CD4-positive, alpha-beta T cell treated with Interleukin-4 for 1 hour (primary cell): ENCODE measurements around the gene NXPH4.

ENCODE experiments used
- DNase-seq, 2 donors: peaks; one replicate each; pipeline ENCODE4 v3.0.0-alpha.2; 2020 to 2022

The NXPH4 gene

DNA sequence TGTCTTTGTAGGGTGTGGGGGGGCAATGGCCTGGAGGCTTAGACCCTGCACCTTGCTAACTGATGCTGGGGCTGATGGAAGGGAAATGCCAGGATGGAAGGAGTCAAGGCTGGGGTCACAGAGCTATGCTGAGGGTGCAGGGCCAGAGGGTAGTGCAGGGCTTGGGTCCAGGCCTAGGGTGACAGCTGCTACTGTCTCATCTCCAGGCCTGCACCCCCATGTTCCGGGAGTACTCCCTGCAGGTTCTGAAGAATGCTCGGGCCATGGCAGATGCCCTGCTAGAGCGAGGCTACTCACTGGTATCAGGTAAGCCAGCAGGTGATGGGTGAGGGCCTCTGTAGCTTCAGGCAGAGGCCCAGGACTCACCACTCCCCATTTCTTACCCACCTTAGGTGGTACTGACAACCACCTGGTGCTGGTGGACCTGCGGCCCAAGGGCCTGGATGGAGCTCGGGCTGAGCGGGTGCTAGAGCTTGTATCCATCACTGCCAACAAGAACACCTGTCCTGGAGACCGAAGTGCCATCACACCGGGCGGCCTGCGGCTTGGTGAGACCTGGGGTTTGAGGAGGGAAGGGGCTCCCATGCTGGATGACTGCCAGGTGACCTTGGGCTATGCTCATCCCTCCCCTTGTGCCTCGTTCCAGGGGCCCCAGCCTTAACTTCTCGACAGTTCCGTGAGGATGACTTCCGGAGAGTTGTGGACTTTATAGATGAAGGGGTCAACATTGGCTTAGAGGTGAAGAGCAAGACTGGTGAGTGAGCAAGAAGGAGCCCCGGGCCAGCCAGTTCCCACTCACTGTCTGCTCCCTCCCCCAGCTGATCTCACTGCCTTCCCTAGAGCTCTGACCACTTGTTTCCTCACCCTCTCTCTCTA is 17.0 kb downstream of the NXPH4 start:
- no peak for DNase-seq

DNA sequence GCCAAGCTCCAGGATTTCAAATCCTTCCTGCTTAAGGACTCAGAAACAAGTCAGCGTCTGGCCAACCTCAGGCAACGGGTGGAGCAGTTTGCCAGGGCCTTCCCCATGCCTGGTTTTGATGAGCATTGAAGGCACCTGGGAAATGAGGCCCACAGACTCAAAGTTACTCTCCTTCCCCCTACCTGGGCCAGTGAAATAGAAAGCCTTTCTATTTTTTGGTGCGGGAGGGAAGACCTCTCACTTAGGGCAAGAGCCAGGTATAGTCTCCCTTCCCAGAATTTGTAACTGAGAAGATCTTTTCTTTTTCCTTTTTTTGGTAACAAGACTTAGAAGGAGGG is 17.6 kb downstream of the NXPH4 start:
- DNase-seq = no peak

DNA sequence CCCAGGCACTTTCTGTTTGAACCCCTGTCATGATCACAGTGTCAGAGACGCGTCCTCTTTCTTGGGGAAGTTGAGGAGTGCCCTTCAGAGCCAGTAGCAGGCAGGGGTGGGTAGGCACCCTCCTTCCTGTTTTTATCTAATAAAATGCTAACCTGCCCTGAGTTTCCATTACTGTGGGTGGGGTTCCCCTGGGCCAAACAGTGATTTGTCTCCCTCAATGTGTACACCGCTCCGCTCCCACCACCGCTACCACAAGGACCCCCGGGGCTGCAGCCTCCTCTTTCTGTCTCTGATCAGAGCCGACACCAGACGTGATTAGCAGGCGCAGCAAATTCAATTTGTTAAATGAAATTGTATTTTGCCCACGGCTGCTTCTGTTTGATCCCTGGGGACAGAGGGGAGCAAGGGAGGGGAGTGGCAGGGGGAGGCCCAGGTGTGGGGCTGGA is 18.0 kb downstream of the NXPH4 start:
- DNase-seq = peak in 1 of 2 donors; percentile 49

DNA sequence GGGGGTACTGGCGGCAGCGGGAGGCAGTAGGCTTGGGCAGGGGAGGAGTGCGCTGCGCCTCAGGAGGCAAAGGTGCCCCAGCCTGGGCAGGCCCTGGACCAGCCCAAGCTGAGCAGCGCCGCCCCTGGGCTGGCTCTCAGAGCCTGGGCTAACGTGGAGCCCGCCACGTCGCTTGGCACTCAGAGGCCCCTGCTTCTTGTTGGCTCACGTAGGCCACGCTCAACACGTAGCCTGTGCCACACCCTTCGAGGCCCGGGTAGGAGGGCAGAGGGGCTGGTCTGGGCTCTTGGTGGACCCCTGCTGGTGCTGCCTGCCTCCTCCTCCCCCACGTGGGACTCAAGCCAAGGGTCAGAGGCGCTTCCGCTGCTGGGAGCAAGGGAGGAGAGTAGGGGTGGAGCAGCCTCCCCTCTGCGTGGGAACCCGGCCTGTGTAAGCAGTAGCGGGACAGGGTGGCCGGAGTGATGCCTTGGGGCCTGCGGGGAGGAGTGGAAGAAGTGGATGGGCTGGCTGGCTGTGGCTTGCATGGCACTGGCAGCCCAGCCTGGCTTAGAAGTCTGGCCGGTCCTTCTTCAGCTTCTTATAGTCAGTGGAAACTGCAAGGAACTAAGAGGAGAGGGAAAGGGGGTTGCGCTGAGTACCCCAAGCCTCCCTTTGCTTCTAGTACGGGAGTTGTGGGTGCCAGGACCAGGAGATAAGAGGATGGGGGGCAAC is 18.6 kb downstream of the NXPH4 start:
- peak in 1 of 2 donors; percentile 31 for DNase-seq

DNA sequence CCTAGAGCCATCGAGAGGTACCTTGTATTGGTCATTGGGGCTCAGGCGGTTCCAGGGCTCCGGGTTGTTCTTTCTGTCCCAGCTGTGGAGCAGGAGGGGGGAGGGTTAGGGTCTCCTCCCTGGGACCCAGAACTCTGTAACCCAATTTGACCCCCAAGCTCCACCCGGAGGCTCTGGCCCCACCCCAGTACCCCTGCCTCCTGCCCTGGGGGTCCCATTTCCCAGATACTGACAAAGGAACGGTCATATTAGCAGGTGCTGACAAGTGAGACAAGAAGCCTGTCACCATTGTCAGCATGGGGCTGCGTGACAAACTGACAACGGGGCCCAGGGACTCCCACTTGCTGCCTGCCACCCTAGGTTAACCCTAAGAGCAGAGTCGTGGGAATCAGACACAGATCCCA is 19.1 kb downstream of the NXPH4 start:
- no peak for DNase-seq

DNA sequence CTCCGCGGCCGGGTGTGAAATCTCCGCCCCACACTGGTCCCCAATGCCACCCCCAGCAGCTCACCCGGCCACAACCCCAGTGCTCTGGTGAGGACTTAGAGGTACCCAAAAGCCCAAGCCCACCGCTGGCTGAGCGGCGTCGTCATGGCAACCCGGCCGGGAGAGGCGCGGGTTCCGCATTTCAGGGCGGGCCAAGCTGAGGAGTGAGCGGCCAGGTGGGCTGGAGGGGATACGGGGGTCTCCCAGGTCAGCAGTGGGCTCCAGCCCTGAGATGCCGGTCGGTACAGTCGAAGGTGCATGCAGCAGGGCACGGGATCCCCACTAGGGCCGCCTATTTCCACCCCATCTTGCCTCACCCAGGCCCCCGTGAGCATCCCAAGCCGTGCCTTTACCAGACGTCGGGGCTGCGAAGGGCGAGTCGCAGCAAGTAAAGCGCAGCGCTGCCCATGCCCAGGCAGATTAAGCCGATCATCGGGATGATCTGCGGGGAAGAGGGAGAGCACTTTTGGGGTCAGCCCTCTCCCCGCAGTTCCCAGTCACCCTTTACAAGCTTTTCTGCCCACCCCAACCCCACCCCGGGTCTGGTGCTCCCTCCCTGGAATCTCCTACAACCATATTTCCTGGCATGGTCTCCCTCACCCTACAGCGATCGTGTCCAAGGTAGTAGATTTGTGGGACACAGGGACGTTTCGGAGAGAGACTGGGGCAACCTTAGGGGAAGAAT is 19.8 kb downstream of the NXPH4 start:
- peak in 1 of 2 donors; percentile 34 for DNase-seq

DNA sequence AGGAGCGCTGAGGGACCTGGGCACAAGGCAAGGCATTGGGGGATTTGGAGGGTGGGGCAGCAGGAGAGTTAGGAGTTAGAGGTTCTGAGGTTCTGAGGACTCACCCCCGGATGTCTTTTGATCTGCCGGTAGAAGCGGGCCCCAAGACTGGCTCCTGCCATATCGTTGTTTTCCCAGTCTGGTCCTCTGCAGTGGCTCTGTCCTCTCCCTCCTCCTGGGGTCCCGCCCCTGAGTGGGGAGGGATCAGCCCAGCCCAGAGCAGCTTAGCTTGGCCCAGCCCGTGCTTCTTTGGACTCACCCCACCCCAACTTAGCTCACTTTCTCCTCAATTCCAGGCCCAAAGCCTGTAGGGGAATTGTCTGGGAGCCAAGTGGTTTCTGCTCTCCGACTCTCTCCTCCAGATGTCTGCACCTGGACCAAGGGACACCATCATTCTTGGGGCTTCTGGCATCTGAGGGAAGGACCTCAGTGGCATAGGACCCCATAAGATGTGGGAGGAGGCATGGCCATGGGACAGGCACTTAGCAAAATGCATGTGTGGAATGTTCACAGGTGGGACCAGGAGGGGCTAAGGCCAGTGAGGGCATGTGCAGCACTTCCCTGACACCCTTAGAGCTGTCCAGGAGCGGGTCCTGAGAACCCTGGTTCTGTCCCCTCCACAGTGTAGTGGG is 20.5 kb downstream of the NXPH4 start:
- DNase-seq = no peak

DNA sequence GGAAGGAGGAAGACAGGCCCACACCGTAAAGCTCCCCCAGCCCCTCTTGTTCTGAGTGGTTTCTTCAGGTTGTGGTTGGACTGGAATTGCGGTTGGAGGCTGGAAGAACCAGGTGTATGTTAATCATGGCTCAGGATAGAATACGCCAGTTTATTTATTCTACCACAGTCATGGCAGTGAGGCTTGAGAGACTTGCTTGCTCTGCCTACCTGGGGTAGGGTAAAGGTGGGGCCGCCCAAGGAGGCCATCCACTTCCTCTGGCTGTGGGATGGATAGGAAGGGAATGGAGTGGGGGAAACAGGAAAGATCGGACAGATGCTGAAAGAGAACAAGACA is 21.0 kb downstream of the NXPH4 start:
- DNase-seq = no peak

DNA sequence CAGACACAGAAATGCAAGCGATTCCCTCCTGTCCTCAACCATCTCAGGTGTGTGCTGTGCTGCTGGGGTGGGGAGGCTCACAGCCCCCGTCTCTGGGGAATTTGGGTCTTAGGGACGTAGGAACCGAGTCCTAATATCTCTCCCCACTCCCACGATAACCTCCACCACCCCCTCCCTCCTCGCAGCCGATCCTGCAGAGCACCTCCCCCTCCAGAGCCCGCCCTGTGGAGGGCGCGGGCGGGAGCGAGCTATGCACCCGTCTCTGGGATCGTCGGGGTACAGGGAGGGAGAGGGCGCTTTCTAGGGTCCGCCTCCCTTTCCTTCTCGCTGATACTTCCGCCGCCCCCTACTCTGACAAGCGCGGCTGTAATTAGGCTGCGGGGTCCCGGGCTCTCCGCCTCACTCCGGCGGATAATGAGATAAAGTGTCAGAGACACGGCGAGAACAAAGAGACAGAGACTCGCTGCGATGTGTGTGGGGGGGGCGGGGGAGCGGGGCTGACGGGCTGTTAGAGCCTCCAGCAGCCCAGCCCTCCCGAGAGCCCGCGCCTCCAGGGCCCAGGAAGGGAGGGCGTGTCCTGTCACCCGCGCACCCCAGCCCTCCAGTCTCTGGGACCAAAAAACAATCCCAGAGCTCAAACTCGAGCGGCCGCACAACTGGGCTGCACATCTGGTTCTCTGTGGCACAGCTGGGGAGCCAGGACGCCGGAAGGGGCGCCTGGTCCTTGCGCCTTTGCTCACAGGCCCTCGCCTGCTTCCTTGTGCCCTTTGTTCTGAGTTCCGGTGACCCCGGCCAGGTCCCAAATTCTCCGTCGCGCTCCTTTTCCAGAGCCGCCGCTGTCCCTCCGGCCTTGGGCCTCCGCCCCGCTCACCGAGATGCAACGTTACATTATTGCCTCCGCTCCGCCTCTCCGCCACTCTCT is 21.6 kb downstream of the NXPH4 start:
- DNase-seq = no peak

DNA sequence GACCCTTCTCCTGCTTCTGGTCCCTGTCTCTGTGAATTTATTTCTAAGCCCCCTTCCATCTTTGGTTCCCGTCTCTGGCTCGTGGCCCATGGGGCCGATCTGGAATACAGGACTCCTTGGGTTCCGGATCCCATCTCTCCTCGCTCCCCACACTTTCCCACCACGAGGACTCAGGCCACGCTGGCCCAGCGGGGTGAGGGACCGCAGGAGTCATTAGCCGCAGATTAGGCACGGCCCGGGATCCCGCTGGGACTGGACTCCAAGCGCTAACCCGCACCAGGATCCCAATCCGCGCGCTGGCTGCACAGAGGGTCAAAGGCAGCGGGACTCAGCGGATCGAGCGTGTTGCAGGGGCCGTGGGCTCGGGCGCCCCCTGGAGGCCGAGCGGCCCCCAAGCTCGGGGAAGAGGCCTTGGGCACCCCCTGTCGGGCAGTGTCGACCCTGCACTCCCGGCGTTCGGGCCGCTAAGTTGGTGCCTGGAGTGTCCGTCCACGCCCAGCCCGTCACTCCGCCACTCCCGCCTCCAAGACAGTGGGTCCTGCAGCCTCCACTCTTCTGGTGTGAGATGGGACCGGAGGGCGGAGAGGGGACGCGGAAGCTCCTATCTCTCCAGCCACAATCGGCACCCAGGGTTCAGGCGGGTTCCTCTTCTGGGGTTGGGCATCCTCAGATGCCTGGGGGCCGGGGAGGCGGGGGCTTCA is 22.4 kb downstream of the NXPH4 start:
- peak; percentile 86 to 87 for DNase-seq

DNA sequence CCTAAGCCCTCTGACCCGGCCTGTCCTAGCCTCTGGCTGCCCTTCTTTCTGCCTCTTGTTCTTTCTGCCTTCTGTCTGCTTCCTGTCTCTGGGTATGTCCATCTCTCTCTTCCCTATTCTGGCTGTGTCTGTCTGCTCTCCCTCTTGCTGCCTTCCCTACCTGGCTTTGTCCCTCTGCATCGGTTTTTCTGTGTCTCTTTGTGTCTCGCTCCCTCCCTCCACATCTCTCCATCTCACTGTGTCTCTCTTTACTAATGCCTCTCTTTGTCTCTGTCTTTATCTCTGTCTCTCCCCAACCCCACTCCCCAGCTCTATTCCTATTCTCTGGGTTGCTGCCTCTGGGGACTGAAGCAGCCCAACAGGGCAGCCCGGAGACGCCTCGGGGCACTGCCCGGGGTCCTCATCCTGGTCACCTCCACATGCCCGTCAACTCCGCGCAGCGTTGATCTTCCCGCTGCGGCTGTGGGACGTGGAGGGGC is 23.0 kb downstream of the NXPH4 start:
- no peak for DNase-seq

DNA sequence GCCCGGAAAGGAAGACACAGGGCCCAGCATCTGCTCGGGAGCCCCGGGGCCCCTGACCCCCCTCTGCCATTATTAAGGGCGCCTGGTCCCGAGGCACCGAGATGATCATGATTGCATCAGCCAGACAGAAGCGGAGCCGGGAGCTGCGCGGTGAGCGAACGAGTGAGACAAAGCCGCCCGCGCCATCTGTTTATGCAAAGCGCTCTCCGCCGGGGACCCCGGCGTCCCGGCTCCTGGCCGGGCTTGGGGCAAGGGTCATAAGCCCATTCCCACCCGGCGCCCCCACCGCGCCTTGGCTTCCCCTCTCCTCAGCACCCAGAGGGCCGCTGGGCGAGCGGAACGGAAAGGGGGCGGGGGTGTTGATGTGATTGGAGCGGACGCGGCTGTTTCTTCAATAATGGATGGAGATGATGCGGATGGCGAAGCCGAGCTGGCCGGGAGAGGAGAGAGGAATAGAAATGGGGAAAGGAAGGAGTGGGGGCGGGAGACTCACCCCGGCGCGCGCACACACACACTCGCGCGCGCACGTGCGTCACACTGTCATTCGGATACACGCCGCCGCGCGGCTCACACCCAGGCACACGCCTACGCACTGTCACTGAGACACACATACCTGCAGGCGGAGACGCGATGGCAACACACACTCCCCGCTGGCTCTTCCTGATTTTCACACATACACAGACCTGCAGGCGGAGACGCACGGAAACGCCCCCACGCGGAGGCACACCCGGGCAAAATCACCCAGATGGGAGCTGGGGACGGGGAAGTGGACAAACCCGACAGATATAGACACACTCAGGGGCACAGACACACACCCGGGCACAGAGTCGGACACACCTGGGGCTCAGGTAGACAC is 23.7 kb downstream of the NXPH4 start:
- peak; percentile 76 to 82 for DNase-seq

DNA sequence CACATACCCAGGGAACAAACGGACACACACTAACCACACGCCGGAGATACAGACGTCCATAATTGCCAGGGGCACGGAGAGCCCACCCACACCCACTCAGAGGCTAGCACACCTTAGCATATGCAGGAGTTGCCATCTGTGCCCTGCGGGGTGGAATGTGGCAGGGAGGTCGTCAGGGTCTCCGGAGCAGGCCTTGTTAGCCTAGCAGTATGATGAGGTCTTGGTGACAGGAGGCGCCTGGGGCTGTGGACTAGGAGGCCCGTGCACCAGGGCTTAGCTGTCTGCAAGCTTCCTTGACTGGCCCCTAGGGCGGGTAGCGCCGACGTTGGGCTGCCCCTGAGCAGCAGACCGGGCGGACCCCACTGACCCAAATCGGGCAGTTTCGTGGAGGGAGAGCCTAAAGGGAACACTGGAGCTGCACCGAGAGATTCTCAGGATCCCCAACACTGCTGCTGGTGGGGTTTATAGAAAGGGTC is 24.4 kb downstream of the NXPH4 start:
- DNase-seq = no peak

DNA sequence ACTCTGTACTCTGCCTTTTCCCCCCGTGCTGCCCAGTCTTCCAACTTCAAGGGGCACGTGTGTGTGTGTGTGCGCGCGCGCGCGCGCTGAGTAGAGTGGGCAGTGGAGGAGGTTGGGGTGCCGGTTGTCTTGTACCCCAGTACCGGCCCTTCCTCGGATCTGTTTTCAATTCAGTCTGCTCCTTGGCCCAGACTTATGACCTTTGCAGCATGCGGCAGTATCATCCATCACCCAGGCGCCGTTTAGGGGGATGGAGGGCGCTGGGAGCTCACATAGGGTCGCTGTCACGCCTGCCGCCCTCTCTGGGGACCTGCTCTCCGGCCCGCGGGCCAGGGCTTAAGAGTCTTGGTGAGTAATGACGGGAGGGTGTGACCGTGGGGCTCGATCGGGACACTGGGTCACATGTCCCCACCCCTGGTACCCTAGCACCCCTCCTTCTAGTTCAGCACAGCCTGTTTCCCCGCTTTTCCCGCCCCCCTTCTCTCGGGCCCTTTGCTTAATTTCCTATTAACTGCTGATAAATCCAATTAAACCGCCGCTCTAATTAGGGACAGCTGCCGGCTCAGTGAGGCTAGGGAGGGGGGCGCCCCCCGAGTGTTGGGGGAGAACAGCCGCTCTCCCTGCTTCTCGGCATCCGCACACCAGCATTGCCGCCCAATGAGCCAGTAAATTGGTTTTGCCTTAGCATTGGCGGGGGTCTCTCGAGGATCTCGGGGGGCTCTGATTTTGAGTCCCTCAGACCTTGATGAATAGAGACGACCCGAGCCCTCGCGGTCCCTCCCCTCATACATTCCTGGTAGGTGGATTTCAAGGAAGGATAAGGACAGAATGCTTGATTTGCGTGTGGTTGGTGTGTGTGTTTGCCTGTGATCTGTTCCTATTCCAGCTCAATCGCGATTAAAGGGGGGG is 25.1 kb downstream of the NXPH4 start:
- DNase-seq = no peak

DNA sequence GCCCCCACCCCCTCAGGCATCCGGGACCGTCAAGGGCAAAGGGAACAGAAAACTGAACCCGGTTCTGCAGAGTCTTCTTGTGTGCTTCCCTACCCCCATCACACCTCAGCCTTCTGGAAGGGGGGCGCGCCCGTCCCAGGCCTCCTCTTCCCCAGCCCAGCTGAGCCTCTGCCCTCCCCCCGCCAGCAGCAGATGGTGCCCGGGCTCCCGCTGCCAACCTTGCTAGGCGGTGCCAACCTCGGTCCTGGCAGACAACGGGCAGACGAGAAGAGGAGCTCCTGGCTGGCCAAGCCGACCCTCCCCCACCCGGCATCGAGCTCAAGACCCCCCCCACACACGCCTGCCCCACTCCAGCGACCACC is 25.7 kb downstream of the NXPH4 start:
- DNase-seq = no peak

DNA sequence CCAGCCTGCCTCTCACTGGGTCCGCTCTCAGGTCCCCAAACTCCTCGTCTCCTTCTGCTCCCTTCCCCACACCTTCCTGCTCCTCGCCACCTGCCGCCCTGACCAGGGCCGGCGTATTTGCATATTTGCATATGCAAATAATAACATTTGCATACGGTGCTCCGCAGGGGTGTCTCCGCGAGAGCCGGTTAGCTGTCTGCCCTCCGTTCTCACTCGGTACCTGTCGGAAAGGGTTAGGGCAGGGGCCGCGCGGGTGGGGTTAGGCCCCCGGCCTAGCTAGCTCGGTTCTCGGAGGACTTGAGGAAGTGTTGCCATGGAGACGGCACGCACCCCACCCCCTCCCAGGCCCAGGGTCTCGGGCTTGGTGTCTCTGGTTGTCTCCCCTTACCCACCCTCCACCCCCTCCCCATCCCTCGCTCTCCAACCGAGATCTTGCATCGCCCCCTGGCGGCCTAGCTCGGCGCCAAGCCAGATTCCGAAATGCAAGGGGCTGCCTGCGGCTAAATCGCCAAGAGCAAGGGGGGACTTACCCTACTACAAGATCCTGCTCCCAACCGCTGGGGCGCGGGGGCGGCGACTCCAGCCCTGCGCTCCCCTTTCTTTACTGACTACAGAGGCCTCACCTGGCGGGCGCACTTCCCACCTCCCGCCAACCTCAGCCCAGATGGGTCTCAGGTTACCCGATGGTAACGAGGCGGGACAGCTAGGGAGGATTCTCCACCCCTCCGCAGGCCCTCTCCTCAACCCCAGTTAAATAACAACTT is 26.3 kb downstream of the NXPH4 start:
- peak; percentile 63 to 64 for DNase-seq

DNA sequence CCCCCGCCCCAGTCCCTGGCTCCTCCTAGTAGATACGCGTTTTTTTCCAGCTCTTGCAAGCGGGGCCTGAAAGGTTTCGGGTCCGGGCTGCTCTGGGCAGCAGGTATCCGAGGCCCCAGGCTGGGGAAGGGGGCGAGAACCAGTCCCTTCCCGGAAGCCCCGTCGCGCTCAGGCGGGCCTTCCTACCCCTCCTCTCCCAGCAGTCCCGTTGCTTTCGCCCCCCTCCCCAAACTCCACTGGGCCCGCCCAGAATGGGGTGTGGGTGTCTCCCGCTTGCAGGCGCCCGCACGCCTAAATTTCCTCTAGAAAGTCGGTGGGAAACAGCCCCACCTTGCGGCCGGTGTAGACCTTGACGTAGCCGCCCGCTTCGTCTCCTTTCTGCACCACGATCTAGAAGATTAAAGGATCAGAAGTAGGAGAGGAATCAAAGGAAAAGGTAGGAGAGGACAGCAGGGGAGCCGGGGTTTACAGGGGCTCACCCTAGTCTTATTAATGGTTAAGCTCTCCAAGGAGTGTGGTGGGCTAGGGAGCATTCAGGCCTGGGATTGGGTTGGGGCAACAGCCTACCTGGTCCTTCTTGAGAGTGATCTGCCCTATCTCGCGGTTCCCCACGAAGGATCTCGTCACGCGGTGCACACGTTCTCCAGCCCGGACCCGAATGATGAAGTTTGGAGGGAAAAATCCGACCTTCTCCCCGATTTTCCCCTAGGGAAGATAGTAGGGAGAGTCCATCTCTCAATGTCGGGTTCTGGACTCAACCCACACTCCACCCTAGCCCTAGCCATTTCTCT is 27.1 kb downstream of the NXPH4 start:
- DNase-seq = peak; percentile 79 to 82
